CD4-positive, alpha-beta memory T cell (primary cell): Measurements from ENCODE around the gene SAMD4B. TPM values are rescaled to one million over a fixed set of nuclear protein-coding genes. Genes with fewer than 3 reads are reported as not detected.

Experiments
- CTCF ChIA-PET: fragments of 350-600 bp; sonication (Branson Sonifier 250); formaldehyde crosslinking; loops from one replicate; lab custom pipeline; 2021; ENCODE audit warnings: inconsistent platforms; ENCODE audit not compliant: partially characterized antibody; lab: Charles Lee
- POLR2A ChIA-PET: fragments of 350-600 bp; sonication (Branson Sonifier 250); formaldehyde crosslinking; loops from one replicate; lab custom pipeline; 2021; ENCODE audit not compliant: partially characterized antibody; lab: Charles Lee
- DNase-seq, 5 donors: peaks; one replicate each; pipeline versions ENCODE4 v3.0.0 to v3.0.0-alpha.2; 2020 to 2022; ENCODE audit warnings: mixed read lengths in 1 of 5
- H3K27ac ChIP-seq: one replicate; pipeline ENCODE4 v1.7.0; 2013; ENCODE audit warnings: low read depth, low read length
- H3K27me3 ChIP-seq: 2 replicates; pipeline ENCODE4 v1.7.0; 2013; ENCODE audit warnings: mild to moderate bottlenecking, low read length, moderate library complexity; ENCODE audit not compliant: insufficient read depth
- H3K36me3 ChIP-seq: 2 replicates; pipeline ENCODE4 v1.7.0; 2013; ENCODE audit warnings: mild to moderate bottlenecking, low read length, moderate library complexity; ENCODE audit not compliant: insufficient read depth
- H3K4me1 ChIP-seq: 2 replicates; pipeline ENCODE4 v1.7.0; 2013; ENCODE audit warnings: mild to moderate bottlenecking, low read length, moderate library complexity; ENCODE audit not compliant: insufficient read depth
- H3K4me3 ChIP-seq, 2 donors: one replicate each; pipeline ENCODE4 v1.7.0; 2013; ENCODE audit warnings: low read length in 2 of 2, mild to moderate bottlenecking in 1 of 2
- H3K9me3 ChIP-seq, 2 donors: one replicate each; pipeline ENCODE4 v1.7.0; 2013; ENCODE audit warnings: low read length in 2 of 2, control low read depth in 1 of 2; ENCODE audit not compliant: control insufficient read depth in 1 of 2
- H3K27ac Mint-ChIP-seq, 7 donors: one replicate each; pipeline ENCODE4 v1.8.0; 2020 to 2021; ENCODE audit warnings: mixed read lengths in 7 of 7, mild to moderate bottlenecking in 6 of 7, inconsistent platforms in 3 of 7, moderate library complexity in 3 of 7
- H3K27me3 Mint-ChIP-seq, 2 donors: one replicate each; pipeline ENCODE4 v1.8.0; 2020 to 2021; ENCODE audit warnings: mixed read lengths in 2 of 2
- H3K36me3 Mint-ChIP-seq, 2 donors: one replicate each; pipeline ENCODE4 v1.8.0; 2020 to 2021; ENCODE audit warnings: mixed read lengths in 2 of 2, inconsistent platforms in 1 of 2, mild to moderate bottlenecking in 1 of 2
- H3K4me1 Mint-ChIP-seq, 4 donors: one replicate each; pipeline ENCODE4 v1.8.0; 2020 to 2021; ENCODE audit warnings: mixed read lengths in 4 of 4, mild to moderate bottlenecking in 1 of 4
- H3K4me3 Mint-ChIP-seq, 8 donors: one replicate each; pipeline ENCODE4 v1.8.0; 2020 to 2021; ENCODE audit warnings: mixed read lengths in 8 of 8, mild to moderate bottlenecking in 7 of 8, moderate library complexity in 6 of 8, inconsistent platforms in 3 of 8
- H3K9me3 Mint-ChIP-seq, 8 donors: one replicate each; pipeline ENCODE4 v1.8.0; 2020 to 2021; ENCODE audit warnings: mixed read lengths in 8 of 8, mild to moderate bottlenecking in 5 of 8, inconsistent platforms in 3 of 8, moderate library complexity in 1 of 8
- intact Hi-C: fragments of 100-400 bp; cut with micrococcal nuclease; formaldehyde crosslinking; loops from one replicate; pipeline ENCODE4 v1.15.1; 2023
- polyA plus RNA-seq, 2 donors: library from polyadenylated mRNA; unstranded; fragments of 300-500 nt; fragmentation: Illumina TruSeq; gene quantifications; one replicate each; pipeline ENCODE4 v1.2.3, GENCODE V29; 2021
- total RNA-seq, 2 experiments: library from RNA; stranded (reverse); gene quantifications; one replicate each; pipeline ENCODE4 v1.2.3, GENCODE V29; 2021

The SAMD4B gene
- total and polyA plus RNA-seq, 4 experiments from 2014 or later = 7.3 to 79.6 (median 42.6) TPM

- Histone ChIP-seq H3K4me1 (no peaks in the 10 kb centered on the region), H3K27me3 (no peaks in the 10 kb centered on the region), H3K27ac (no peak overlapping the region), H3K4me3 (no peak overlapping the region), H3K36me3 (peaks cover 15% of the 10 kb centered on the region), H3K9me3 (no peaks in the 10 kb centered on the region)
- Mint-ChIP-seq H3K9me3 (no peaks in the 10 kb centered on the region), H3K27me3 (no peaks in the 10 kb centered on the region), H3K4me1 (peaks cover 0 to 9% (median 0%) of the 10 kb centered on the region in 4 donors), H3K36me3 (peaks cover 11 to 14% of the 10 kb centered on the region in 2 donors), H3K27ac (peak overlapping the region in 1 of 7 donors; percentile 35), H3K4me3 (no peak overlapping the region)
- CTCF ChIA-PET = no interaction called here
- no peak for DNase-seq
- intact Hi-C loops = no loop called here
- POLR2A ChIA-PET = interaction anchor here (0.9 to 2.6 kb wide), 4 partner anchors 8 to 31 kb away, joined by 3 to 10 read pairs (median 4); partner anchors contain the start of genes PLEKHG2 and RPS16
Measured at GRCh38 chr19:39424934-39425333, 82.7 kb downstream of the SAMD4B start.

GRCh38 chr19:39425744-39426143 lies 83.5 kb downstream of the SAMD4B start:
- Mint-ChIP-seq H3K27ac (peak overlapping the region in 3 of 7 donors; percentile 36 to 55 (median 52)), H3K4me1 (peaks cover 4 to 13% (median 5%) of the 10 kb centered on the region in 4 donors), H3K9me3 (no peaks in the 10 kb centered on the region), H3K36me3 (peaks cover 11 to 19% of the 10 kb centered on the region in 2 donors), H3K4me3 (no peak overlapping the region), H3K27me3 (no peaks in the 10 kb centered on the region)
- no peak for DNase-seq
- Histone ChIP-seq H3K36me3 (peaks cover 15% of the 10 kb centered on the region), H3K4me1 (peaks cover 6% of the 10 kb centered on the region), H3K4me3 (no peak overlapping the region), H3K9me3 (no peaks in the 10 kb centered on the region), H3K27ac (no peak overlapping the region), H3K27me3 (no peaks in the 10 kb centered on the region)
- POLR2A ChIA-PET = interaction anchor here (2.4 kb wide), 1 partner anchor 10 kb away, joined by 13 read pairs; the partner anchor contains the start of gene RPS16
- intact Hi-C loops = no loop called here
- CTCF ChIA-PET = interaction anchor here (1.3 kb wide), 1 partner anchor 10 kb away, joined by 3 read pairs; the partner anchor contains the start of gene RPS16

GRCh38 chr19:39426170-39426569 lies 83.9 kb downstream of the SAMD4B start:
- peaks cover 11 to 23% of the 10 kb centered on the region in 2 donors for H3K36me3 Mint-ChIP-seq
- Histone ChIP-seq H3K9me3 (no peaks in the 10 kb centered on the region), H3K4me3 (no peak overlapping the region), H3K27me3 (no peaks in the 10 kb centered on the region), H3K36me3 (peaks cover 15% of the 10 kb centered on the region), H3K27ac (no peak overlapping the region), H3K4me1 (peaks cover 10% of the 10 kb centered on the region)
- DNase-seq = no peak
- H3K9me3 Mint-ChIP-seq = no peaks in the 10 kb centered on the region
- H3K27me3 Mint-ChIP-seq = no peaks in the 10 kb centered on the region
- ChIA-PET POLR2A (interaction anchor here (2.4 kb wide), 1 partner anchor 10 kb away, joined by 13 read pairs; the partner anchor contains the start of gene RPS16), CTCF (interaction anchor here (1.1 to 1.3 kb wide), 2 partner anchors 10 to 28 kb away, joined by 3 to 5 read pairs; partner anchors contain the start of gene RPS16)
- peak overlapping the region in 4 of 7 donors; percentile 3 to 63 (median 26) for H3K27ac Mint-ChIP-seq
- peaks cover 6 to 15% (median 10%) of the 10 kb centered on the region in 4 donors for H3K4me1 Mint-ChIP-seq
- intact Hi-C loops = no loop called here
- H3K4me3 Mint-ChIP-seq = no peak overlapping the region

- H3K9me3 ChIP-seq = no peaks in the 10 kb centered on the region
- Mint-ChIP-seq H3K4me1 (peaks cover 6 to 17% (median 16%) of the 10 kb centered on the region in 4 donors), H3K27ac (peak overlapping the region in 2 of 7 donors; percentile 7 to 78), H3K36me3 (peaks cover 12 to 29% of the 10 kb centered on the region in 2 donors), H3K27me3 (no peaks in the 10 kb centered on the region), H3K9me3 (no peaks in the 10 kb centered on the region), H3K4me3 (no peak overlapping the region)
- intact Hi-C loops = no loop called here
- POLR2A ChIA-PET = interaction anchor here (1.0 to 2.4 kb wide), 4 partner anchors 8 to 15 kb away, joined by 3 to 13 read pairs (median 4); partner anchors contain the start of genes PLEKHG2 and RPS16
- H3K36me3 ChIP-seq = peaks cover 16% of the 10 kb centered on the region
- no peak overlapping the region for H3K4me3 ChIP-seq
- no peak overlapping the region for H3K27ac ChIP-seq
- no peak for DNase-seq
- H3K4me1 ChIP-seq = peaks cover 13% of the 10 kb centered on the region
- CTCF ChIA-PET = interaction anchor here (2.1 kb wide), 1 partner anchor 16 kb away, joined by 5 read pairs; no protein-coding TSS in a partner anchor
- H3K27me3 ChIP-seq = no peaks in the 10 kb centered on the region
Measured at GRCh38 chr19:39427707-39428106, 85.5 kb downstream of the SAMD4B start.

- no peak for DNase-seq
- POLR2A ChIA-PET = interaction anchor here (1.0 to 1.4 kb wide), 5 partner anchors 10 to 37 kb away, joined by 3 to 4 read pairs (median 4); partner anchors contain the start of genes MED29 and PLEKHG2
- H3K27me3 Mint-ChIP-seq = no peaks in the 10 kb centered on the region
- H3K4me3 ChIP-seq = no peak overlapping the region
- no peaks in the 10 kb centered on the region for H3K9me3 Mint-ChIP-seq
- H3K27me3 ChIP-seq = no peaks in the 10 kb centered on the region
- H3K27ac ChIP-seq = no peak overlapping the region
- H3K36me3 Mint-ChIP-seq = peaks cover 17 to 37% of the 10 kb centered on the region in 2 donors
- H3K36me3 ChIP-seq = peaks cover 18% of the 10 kb centered on the region
- intact Hi-C loops = no loop called here
- CTCF ChIA-PET = interaction anchor here (1.1 to 2.1 kb wide), 2 partner anchors 17 to 86 kb away, joined by 3 to 5 read pairs; partner anchors contain the start of gene SAMD4B
- no peak overlapping the region for H3K4me3 Mint-ChIP-seq
- peaks cover 18% of the 10 kb centered on the region for H3K4me1 ChIP-seq
- H3K9me3 ChIP-seq = no peaks in the 10 kb centered on the region
- H3K27ac Mint-ChIP-seq = peak overlapping the region in 3 of 7 donors; percentile 48 to 78 (median 78)
- peaks cover 9 to 25% (median 22%) of the 10 kb centered on the region in 4 donors for H3K4me1 Mint-ChIP-seq
Measured at GRCh38 chr19:39428283-39429112, 86.3 kb downstream of the SAMD4B start.

- ChIA-PET POLR2A (interaction anchor here (1.0 to 6.4 kb wide), 6 partner anchors 9 to 39 kb away, joined by 3 to 153 read pairs (median 4); partner anchors contain the start of genes MED29 and SUPT5H), CTCF (interaction anchor here (0.5 to 1.0 kb wide), 2 partner anchors 9 to 130 kb away, joined by 3 to 4 read pairs; no protein-coding TSS in a partner anchor)
- H3K27ac Mint-ChIP-seq = peak overlapping the region; percentile 89 to 99 (median 94)
- peaks cover 0 to under 1% (median 0%) of the 10 kb centered on the region in 8 donors for H3K9me3 Mint-ChIP-seq
- peaks cover 24 to 50% (median 37%) of the 10 kb centered on the region in 4 donors for H3K4me1 Mint-ChIP-seq
- Histone ChIP-seq H3K27ac (peak overlapping the region; percentile 70), H3K9me3 (no peaks in the 10 kb centered on the region), H3K4me1 (peaks cover 35% of the 10 kb centered on the region), H3K36me3 (peaks cover 24% of the 10 kb centered on the region), H3K4me3 (no peak overlapping the region), H3K27me3 (no peaks in the 10 kb centered on the region)
- DNase-seq = peak; percentile 71 to 98 (median 82)
- peaks cover 29 to 49% of the 10 kb centered on the region in 2 donors for H3K36me3 Mint-ChIP-seq
- H3K4me3 Mint-ChIP-seq = peak overlapping the region; percentile 20 to 78 (median 40)
- intact Hi-C loops = no loop called here
- no peaks in the 10 kb centered on the region for H3K27me3 Mint-ChIP-seq
Measured at GRCh38 chr19:39430675-39431593, 88.7 kb downstream of the SAMD4B start.
